ENCODE data around the gene PI4KB.

GRCh38 chr1:151273924-151274466, 53.2 kb downstream of the PI4KB start:
- no peak for TF ChIP-seq L3MBTL2 (conservative IDR thresholded peaks at IDR 0.05)
- no peak for TF ChIP-seq BHLHE40 (IDR thresholded peaks at IDR 0.05; ENCODE audit: borderline replicate concordance)
- TF ChIP-seq SP1 (IDR thresholded peaks at IDR 0.05) = no peak
